ENCODE measurements around the gene OXGR1. TPM values are rescaled to one million over a fixed set of nuclear protein-coding genes. Genes with fewer than 3 reads are reported as not detected.

Gene OXGR1
- total and polyA plus RNA-seq, 2 of the 4 experiments (the other 2 are of a cell fraction): not detected

GRCh38 chr13:97012251-97013048, 18.2 kb upstream of the OXGR1 start:
- no peak for DNase-seq
- Histone ChIP-seq H3K79me1 (ENCODE audit: low read depth in 1 of 2, low read length in 2 of 2) (no peaks in the 10 kb centered on the region), H3K14ac (replicated peaks; ENCODE audit: low read depth, low read length) (no peak overlapping the region), H2BK20ac (ENCODE audit: low read depth, low read length) (no peak overlapping the region), H3K36me3 (ENCODE audit: control insufficient read depth, insufficient read depth, low read length) (no peaks in the 10 kb centered on the region), H3K27ac (ENCODE audit: insufficient read depth, low read length) (no peak overlapping the region), H2BK15ac (ENCODE audit: low read depth, low read length) (no peak overlapping the region), H3K4me2 (ENCODE audit: low read depth, low read length) (no peak overlapping the region), H2AFZ (replicated peaks; ENCODE audit: low read length, poor library complexity) (no peak overlapping the region), H3K9ac (ENCODE audit: low read depth, low read length) (no peak overlapping the region), H3K23ac (ENCODE audit: low read depth, low read length) (no peak overlapping the region), H3K18ac (ENCODE audit: low read depth, low read length) (no peak overlapping the region), H2BK120ac (ENCODE audit: low read depth, low read length) (no peak overlapping the region), H3K4me1 (ENCODE audit: control insufficient read depth, insufficient read depth, low read length) (no peaks in the 10 kb centered on the region), H3K9me1 (ENCODE audit: insufficient read depth, low read length) (no peaks in the 10 kb centered on the region), H2AK9ac (replicated peaks; ENCODE audit: low read depth, low read length, poor library complexity) (no peak overlapping the region), H4K8ac (ENCODE audit: low read depth in 2 of 2, low read length in 2 of 2) (no peak overlapping the region), H3K27me3 (ENCODE audit: control insufficient read depth, insufficient read depth, low read length) (peaks cover 10% of the 10 kb centered on the region), H4K5ac (ENCODE audit: low read depth, low read length) (no peak overlapping the region), H2BK5ac (ENCODE audit: low read depth, low read length, poor library complexity, severe bottlenecking) (no peak overlapping the region), H4K20me1 (ENCODE audit: insufficient read depth, low read length) (no peaks in the 10 kb centered on the region), H3K4me3 (ENCODE audit: insufficient read depth, low read depth, low read length) (no peak overlapping the region), H3K56ac (ENCODE audit: extremely low read depth, insufficient read depth, low read length) (no peak overlapping the region), H3K4ac (ENCODE audit: low read depth, low read length) (no peak overlapping the region), H4K91ac (ENCODE audit: insufficient read depth, low read depth, low read length) (no peak overlapping the region), H2AK5ac (ENCODE audit: low read depth, low read length) (no peak overlapping the region), H3K9me3 (ENCODE audit: control insufficient read depth, insufficient read depth, low read length) (no peaks in the 10 kb centered on the region)
- WGBS, 2 experiments (ENCODE audit: extremely low coverage in 2 of 2, insufficient read length in 1 of 2): 80% methylated on average over 6 of the region's 7 CpGs; no CpG with 5 or more reads in 1 of the 2 experiments
- no peak for TF ChIP-seq CHD1 (IDR thresholded peaks at IDR 0.05; ENCODE audit: low read depth, low read length)
- no peak for TF ChIP-seq NFE2L2 (IDR thresholded peaks at IDR 0.05; ENCODE audit: low read depth, low read length)
- TF ChIP-seq CTCF (conservative IDR thresholded peaks at IDR 0.05; ENCODE audit: low read depth, low read length): no peak
- no peak for TF ChIP-seq MAZ (IDR thresholded peaks at IDR 0.05; ENCODE audit: borderline replicate concordance, low read depth, low read length)
- no peak for TF ChIP-seq MAFK (IDR thresholded peaks at IDR 0.05; ENCODE audit: low read depth, low read length)
- TF ChIP-seq RCOR1 (IDR thresholded peaks at IDR 0.05; ENCODE audit: insufficient replicate concordance, low read length): no peak
- no peak for TF ChIP-seq BHLHE40 (IDR thresholded peaks at IDR 0.05; ENCODE audit: low read depth, low read length)
- no peak for TF ChIP-seq RFX5 (IDR thresholded peaks at IDR 0.05; ENCODE audit: low read depth, low read length)
- no peak for TF ChIP-seq RAD21 (IDR thresholded peaks at IDR 0.05; ENCODE audit: low read length)
- TF ChIP-seq, protein P1, sequence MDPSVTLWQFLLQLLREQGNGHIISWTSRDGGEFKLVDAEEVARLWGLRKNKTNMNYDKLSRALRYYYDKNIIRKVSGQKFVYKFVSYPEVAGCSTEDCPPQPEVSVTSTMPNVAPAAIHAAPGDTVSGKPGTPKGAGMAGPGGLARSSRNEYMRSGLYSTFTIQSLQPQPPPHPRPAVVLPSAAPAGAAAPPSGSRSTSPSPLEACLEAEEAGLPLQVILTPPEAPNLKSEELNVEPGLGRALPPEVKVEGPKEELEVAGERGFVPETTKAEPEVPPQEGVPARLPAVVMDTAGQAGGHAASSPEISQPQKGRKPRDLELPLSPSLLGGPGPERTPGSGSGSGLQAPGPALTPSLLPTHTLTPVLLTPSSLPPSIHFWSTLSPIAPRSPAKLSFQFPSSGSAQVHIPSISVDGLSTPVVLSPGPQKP (IDR thresholded peaks at IDR 0.05; ENCODE audit: borderline replicate concordance, low read depth, low read length): no peak
- TF ChIP-seq, protein P2, sequence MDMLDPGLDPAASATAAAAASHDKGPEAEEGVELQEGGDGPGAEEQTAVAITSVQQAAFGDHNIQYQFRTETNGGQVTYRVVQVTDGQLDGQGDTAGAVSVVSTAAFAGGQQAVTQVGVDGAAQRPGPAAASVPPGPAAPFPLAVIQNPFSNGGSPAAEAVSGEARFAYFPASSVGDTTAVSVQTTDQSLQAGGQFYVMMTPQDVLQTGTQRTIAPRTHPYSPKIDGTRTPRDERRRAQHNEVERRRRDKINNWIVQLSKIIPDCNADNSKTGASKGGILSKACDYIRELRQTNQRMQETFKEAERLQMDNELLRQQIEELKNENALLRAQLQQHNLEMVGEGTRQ (IDR thresholded peaks at IDR 0.05; ENCODE audit: low read depth, low read length): no peak
- TF ChIP-seq FOS (IDR thresholded peaks at IDR 0.05; ENCODE audit: low read depth, low read length): no peak
- TF ChIP-seq SMC3 (IDR thresholded peaks at IDR 0.05; ENCODE audit: low read depth, low read length): no peak
- no peak for TF ChIP-seq POLR2A (IDR thresholded peaks at IDR 0.05; ENCODE audit: low read depth, low read length)
- no peak for TF ChIP-seq MXI1 (IDR thresholded peaks at IDR 0.05; ENCODE audit: borderline replicate concordance, low read depth, low read length)
- no peak for TF ChIP-seq CEBPB (IDR thresholded peaks at IDR 0.05; ENCODE audit: low read depth, low read length)
- in situ Hi-C loops (cut with MboI; ENCODE audit: low sequenced_read_pairs): loop anchor here (10.0 kb wide), 1 partner anchor 792 kb away; no protein-coding TSS in a partner anchor
- ChIA-PET POLR2A (ENCODE audit: unreplicated experiment) (no interaction called here), CTCF (no interaction called here)
- dilution Hi-C loops (cut with HindIII; ENCODE audit: low sequenced_read_pairs, unreplicated experiment): no loop called here
- no TSS peak for BruUV-seq (replicated peaks)
- intact Hi-C loops (cut with micrococcal nuclease): no loop called here
- no peak for ATAC-seq (ENCODE audit: low read depth)
